ENCODE results near the gene CELA2B.
"Not testable (repeated sequence)": the region's sequence is repeated elsewhere in the genome, so short reads cannot be mapped to it uniquely, and the experiment has no call there.

CELA2B gene

DNA sequence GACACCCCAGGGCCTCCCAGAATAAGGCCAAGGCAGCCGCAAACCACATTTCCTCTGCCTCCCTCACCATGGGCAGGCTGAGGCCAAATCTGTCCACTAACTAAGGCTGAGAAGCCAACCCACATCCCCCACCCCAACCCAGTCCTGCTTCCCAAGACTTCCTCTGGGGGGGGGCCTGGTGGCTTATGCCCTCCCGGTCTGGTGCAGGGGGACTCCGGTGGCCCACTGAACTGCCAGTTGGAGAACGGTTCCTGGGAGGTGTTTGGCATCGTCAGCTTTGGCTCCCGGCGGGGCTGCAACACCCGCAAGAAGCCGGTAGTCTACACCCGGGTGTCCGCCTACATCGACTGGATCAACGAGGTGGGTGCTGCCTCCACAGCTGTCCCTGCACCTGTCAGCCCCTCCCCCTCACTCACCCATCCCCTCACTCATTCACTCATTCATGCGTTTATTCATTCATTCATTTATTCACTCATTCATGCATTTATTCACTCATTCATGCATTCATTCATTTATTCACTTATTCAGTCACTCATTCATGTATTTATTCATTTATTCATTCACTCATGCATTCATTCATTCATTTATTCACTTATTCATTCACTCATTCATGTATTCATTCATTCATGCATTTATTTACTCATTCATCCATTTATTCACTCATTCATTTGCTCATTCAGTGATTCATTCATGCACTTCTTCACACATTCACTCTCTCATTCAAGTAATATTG, 30.3 kb upstream of the CELA2B start:
- no peak for DNase-seq (ENCODE audit: low read depth, low spot score)

DNA sequence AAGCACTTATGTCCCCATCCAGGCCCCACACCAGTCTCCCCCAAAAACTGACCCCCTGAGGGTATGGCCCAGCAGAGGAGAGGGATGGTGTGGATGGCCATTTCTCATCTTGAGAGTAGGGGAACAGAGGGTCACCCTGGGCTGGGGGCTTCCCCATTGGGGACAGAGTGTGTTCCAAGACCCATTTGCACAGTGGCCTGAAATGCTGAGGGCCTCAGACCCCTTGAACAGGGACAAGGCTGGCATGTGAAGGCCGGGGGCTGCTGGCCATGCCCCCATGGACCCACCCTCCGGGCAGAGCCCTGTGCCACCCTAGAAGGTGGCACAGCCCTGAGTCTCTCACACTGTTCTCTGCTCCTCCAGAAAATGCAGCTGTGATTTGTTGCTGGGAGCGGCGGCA, 29.7 kb upstream of the CELA2B start:
- DNase-seq (ENCODE audit: low read depth, low spot score): no peak

DNA sequence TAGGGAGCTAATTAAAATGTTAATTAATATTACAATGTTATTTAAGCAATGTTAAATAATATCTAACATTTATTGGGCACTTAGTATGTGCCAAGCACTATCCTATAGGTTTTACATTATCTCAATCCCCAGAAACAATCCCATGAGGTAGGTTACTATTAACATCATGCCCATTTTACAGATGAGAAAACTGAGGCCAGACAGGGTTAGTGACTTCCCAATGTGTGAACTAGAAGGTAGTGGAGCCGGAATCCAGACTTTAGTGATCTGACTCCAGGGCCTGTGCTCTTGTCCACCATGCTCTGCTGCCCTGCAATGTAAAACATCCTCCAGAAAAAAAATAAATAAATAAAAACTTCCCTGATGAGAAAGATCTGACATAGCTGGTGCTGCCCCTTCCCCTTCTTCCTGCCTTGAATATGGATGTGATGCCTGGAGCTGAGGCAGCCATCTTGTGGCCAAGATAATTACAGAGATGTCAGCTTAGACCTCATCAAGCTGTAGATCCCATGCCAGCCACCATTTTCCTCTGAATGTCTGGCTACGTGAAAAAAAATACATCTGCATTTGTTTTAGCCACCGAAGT, 26.9 kb upstream of the CELA2B start:
- no peak for DNase-seq (ENCODE audit: low read depth, low spot score)

DNA sequence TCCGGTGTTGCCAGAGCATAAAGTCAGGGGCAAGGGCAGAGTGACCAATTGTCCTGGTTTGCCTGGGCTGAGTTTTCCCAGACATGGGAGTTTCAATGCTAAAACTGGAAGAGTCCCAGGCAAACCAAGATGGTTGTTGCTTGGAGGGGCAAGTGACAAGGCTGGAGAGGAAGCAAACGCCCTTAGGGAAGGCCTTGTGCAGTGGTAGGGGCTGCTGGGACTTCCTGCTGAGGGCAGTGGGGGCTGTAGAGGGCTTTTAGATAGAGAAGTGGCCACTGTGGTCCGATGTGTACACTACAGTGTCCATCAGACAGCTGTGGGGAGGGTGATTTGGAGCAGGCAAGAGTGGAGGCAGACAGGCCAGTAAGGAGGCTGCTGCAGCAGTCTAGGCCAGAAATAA, 26.3 kb upstream of the CELA2B start:
- no peak for DNase-seq (ENCODE audit: low read depth, low spot score)

DNA sequence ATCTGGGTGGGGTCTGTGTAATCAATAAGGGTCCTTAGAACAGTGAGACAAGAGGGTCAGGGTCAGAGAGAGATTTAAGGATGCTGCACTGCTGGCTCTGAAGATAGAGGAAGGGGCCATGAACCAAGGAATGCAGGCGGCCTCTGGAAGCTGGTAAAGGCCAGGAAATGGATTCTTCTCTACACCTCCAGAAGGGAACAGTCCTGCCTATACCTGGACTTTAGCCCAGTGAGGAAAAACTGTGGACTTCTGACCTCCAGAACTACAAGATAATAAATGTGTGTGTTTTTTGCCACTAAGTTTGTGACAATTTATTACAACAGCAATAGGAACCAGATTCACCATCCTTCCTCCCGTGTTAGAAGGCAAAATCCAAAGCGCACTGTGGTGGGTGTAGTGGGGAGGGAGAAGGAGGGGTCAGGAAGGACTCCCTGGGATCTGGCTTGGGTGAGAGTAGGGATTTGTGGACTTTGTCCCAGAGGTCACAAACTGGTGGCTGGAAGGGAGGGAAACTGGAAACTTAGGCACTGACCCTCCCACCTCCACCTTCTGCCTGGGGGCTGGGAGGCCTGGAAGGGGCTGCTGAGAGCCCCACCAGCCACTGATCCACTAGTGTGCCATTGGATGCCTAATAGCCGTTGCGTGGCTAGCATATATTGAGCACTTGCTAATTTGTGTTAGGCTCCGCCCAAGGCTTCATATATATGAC, 24.7 kb upstream of the CELA2B start:
- no peak for DNase-seq (ENCODE audit: low read depth, low spot score)

DNA sequence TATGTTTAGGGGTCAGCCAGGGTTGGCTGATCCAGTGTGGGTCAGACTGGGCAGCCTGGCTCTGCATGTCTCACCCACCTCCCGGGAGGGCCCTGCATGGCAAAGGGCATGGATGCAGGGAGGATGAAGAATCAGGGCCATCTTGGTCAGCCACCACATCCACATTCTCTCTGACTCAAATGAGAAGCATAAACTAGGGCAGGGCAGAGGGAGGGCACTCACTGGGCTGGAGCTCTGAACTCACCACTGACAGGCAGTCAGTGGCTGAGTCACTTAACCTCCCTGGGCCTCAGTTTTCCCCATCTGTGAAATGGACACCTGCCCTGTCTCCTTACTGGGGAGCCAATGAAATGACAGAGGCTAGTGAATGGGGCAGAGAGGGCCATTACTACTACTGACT, 23.7 kb upstream of the CELA2B start:
- DNase-seq (ENCODE audit: low read depth, low spot score): no peak

DNA sequence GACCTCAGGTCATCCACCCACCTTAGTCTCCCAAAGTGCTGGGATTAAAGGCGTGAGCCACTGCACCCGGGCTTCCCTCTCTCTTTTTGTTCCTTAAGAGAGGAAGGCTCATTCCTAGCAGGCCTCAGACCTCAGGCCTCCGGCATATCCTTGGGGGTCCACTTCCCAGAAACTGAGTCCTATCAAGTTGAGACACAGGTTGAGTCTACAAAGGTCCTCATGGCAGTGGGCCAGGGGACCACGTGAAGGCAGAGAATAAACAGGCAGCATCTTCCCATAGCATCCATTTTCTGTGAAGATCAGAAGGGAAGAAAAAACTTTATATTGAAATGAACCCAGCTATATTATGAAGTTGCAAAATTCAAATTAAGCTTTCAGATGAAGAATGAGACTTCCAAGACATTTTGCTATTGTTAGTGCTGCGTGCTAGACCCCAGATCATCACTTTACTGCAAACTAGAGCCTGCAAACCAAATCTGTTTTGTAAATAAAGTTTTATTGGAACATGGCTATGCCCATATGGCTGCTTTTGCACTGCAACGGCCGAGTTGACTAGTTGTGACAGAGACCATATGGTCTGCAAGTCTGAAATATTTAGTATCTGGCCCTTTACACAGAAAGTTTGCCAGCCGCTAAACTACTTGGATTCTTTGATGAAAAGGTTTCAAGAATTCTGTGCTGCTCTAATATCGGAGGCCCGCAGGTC, 22.9 kb upstream of the CELA2B start:
- DNase-seq (ENCODE audit: low read depth, low spot score): no peak

DNA sequence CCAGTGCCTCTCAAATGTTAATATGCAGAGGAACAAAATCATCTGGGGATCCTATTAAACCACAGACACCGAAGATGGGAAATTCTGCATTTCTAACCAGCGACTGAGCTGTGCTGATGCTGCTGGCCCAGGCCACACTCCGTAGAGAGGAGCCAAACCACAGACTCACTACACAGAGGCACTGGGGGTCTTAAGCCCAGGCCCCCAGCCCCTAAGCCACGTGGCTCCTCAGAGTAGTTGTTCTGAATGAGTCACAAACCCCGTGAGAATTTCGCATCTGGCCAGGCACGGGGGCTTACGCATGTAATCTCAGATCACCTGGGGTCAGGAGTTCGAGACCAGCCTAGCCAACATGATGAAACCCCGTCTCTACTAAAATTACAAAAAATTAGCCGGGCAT, 22.2 kb upstream of the CELA2B start:
- peak; percentile 41 for DNase-seq (ENCODE audit: low read depth, low spot score)

DNA sequence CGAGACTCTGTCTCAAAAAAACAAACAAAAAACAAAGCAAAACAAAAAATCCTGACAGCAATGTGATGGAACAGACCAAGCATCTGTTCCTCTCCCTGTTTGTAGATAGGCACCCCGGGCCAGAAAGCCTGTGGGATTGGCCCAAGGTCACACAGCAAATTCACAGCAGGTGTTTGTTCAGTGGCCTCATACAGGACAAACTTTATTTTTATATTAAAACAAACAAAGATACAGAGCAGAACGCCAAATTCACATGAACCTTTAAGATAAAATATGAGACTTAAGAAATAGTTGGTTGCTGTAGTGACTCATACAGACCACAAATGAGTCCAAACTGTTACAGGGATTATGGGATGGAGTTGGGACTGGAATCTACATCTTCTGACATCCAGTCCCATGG, 21.6 kb upstream of the CELA2B start:
- DNase-seq (ENCODE audit: low read depth, low spot score): no peak

DNA sequence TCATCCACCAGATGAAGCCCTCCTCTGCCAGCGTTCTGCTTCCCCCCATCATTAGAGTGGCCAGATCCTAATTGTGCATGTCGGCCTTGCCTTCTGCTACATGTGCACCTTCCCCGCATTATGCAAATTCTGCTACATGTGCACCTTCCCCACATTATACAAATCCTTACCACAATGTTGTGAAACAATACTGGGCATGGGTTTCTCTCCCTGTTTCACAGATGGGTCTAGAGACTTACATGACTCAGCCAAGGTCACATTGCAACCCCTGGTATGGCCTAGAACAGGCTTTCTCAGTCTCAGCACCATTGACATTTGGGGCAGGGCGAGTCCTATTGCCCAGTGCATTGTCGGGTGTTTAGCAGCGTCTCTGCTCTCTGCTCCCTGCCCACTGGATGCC, 20.4 kb upstream of the CELA2B start:
- DNase-seq (ENCODE audit: low read depth, low spot score): no peak

DNA sequence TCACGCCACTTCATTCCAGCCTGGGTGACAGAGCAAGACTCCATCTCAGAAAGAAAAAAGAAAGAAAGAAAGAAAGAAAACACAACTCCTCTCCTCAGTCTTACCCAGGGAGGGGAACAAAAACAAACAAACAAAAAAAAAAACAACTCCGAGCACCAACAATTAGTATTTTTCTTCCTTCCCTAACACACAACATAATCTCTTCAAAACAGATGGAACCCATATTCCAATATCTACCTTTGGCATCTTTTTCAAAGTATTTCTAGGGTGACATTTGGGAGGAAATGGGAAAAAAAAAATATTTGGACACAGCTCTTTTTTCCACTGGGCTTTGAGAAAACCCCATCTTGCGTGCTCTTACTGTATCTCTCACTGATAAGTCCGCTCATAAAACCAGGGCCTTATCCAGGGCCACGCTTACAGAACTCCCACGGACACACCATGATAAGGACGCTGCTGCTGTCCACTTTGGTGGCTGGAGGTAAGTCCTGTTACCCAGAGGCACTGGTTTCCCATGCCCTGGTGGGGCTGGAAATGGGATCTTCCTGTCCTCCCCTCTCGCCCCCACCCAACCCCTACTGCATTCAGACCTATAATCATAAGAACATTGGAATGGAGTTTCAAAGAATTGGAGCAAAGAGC, 19.5 kb upstream of the CELA2B start, which contains the start of gene CELA2A:
Gene CELA2A, plus strand, starts transcription at position 420 of the 642 bp plus-strand sequence. Its CDS starts 22 bp downstream, at position 442.
- DNase-seq (ENCODE audit: low read depth, low spot score): no peak

DNA sequence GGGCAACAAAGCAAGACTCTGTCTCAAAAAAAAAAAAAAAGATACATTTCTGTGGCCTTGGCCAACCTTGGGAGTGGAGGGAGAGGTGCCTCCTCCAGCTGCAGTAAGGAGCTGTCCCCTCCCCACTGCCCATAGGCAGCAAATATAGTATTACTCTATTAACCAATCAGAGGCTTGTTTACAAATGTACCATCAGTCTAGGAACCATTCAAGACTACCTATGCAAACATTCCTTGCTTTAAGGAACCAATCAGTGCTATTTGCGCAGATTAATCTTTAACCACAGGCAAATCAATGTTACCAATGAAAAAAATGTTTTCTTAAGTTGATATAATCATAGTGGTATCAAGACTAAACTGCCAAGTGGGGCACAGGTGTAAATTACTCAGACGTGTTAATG, 18.3 kb upstream of the CELA2B start:
- DNase-seq (ENCODE audit: low read depth, low spot score): no peak

DNA sequence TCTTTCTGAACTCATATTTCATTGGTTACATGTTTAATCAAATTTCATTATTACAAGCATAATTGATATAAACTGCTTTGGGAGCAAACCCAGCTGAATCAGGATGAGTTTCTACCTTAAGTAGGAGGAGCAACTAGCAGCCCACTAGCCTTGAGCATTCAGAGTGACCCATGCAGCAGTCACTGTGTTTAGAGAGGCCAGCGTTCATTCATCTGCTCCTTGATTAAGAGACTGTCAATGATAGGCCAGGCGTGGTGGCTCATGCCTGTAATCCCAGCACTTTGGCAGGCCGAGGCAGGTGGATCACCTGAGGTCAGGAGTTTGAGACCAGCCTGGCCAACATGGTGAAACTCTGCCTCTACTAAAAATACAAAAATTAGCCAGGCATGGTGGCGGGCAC, 17.5 kb upstream of the CELA2B start:
- not testable (repeated sequence) for DNase-seq (ENCODE audit: low read depth, low spot score)

DNA sequence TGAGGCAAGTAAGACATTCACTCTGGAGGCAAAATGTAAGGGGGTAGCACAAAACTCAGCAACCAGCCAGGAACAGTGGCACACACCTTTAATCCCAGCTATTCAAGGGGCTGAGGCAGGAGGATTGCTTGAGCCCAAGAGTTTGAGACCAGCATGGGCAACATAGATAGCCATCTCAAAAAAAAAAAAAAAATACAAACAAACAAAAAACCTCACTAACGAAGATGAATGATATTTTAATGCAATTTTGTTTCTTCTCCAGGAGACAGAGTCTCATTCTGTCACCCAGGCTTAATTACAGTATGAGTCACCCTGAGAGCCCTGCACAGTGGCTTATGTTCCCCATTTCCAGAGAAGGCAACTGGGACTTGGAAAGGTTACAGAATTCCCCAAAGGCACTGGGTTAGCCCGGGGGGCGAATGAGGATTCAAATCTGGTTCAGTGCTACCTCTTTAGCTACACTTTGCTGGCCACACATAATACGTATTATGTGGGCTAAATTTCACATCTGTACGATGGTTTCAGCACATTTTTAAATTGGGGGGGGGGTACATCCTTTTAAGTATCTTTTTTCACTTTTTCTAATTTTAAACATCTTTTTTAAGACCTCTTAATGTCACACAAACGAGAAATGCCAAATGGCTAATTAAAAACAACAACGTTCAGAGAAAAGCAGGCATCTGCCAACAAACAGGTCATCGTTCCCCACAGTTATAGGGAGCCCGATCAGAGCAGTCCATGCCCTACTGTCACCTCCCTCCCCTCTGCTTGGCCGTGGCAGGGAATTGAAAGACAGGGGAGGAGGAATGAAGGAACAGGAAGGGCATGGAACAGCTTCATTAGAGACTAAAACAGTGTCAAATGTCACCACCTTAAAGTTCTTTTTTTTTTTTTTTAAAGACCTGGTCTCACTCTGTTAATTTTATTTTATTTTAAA, 15.9 kb upstream of the CELA2B start:
- no peak for DNase-seq (ENCODE audit: low read depth, low spot score)

DNA sequence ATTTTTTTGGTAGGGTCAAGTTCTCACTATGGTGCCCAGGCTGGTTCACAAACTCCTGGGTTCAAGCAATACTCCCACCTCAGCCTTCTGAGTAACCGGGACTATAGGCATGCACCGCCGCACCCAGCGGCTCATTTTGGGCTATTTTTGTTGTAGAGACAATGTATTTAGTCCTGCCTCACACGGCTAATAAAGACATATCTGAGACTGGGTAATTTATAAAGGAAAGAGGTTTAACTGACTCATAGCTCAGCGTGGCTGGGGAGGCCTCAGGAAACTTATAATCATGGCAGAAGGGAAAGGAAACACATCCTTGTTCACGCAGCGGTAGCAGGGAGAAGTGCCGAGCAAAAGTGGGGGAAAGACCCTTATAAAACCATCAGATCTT, 15.2 kb upstream of the CELA2B start:
- no peak for DNase-seq (ENCODE audit: low read depth, low spot score)

DNA sequence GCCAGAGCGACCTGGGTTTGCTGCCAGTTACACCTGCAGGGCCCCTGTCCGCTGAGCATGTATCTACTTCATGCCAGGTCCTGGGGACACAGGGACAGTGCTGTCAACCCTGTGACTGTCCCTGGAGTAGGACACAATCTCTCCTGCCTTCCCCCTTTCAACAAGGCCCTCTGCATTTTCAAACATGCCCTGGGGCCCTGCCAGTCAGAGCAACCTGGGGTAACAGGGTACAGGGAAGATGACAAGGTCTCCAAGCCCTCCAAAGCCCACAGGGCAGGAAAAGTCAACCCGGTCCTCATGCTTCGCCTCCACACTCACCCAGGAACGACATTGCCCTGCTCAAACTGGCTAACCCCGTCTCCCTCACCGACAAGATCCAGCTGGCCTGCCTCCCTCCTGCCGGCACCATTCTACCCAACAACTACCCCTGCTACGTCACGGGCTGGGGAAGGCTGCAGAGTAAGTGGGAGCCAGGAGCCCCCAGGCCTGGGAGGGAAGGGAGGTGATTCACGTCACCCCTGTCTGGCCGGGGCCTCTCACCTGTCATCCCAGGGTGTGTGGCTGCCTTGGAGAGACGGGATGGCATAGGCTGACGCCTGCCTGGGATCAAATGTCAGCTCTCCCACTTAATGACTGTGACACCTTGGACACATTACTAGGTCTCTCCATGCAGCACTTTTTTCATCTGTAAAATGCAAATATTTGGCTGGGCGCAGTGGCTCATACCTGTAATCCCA, 12.7 kb upstream of the CELA2B start:
- not testable (repeated sequence) for DNase-seq (ENCODE audit: low read depth, low spot score)

DNA sequence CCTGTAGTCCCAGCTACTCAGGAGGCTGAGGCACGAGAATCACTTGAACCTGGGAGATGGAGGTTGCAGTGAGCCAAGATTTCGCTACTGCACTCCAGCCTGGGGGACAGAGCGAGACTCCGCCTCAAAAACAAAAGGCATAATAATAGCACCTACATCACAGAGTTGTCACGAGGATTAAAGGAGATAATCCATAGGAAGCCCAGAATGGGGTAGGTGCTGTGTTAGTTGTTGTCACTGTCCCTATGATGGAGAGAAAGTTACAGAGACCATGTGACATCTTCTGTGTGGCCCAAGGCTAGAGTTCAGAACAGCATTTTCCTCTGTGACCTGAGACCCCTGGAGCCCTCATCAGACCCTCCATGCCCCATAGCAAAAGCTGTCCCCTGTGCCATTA, 12.0 kb upstream of the CELA2B start:
- not testable (repeated sequence) for DNase-seq (ENCODE audit: low read depth, low spot score)

DNA sequence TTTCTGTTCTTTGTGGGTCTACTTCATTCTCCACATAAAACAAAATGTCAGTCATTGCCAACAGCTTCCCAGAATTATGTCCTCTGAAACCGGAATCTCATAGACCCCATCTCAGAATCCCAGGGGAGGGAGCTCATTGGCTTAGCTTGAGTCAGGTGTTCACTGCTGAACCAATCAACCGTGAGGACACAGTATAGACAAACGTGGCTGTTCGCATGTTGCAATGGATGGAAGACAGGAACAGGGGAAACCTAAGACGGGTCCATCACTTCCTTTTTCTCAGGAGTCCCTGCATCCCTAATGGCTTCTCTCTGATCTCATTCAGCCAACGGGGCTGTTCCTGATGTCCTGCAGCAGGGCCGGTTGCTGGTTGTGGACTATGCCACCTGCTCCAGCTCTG, 10.2 kb upstream of the CELA2B start:
- no peak for DNase-seq (ENCODE audit: low read depth, low spot score)

DNA sequence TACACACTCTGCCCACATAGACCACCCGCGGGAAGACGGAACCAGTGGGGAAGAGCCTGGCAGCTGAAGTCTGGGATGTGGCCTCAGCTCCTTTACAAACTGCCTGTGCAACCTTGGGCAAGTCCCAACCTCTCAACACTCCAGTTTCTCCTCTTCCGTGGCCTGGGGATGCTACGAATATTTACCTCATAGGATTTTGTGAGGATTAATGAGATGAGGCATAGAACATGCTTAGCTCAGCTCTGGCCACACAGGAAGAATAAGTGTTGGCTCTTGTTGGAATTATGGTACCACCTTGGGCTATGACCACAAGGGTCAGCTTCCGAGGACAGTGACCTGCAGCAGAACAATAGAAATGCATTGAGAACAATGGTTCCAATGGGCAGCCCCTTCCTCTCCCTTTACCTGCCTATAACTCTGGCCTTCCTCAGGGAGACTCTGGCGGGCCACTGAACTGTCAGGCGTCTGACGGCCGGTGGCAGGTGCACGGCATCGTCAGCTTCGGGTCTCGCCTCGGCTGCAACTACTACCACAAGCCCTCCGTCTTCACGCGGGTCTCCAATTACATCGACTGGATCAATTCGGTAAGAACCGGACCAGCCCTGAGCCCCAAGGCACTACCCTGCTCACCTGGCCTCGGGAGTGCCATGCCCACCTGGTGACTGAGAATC, 8.8 kb upstream of the CELA2B start:
- DNase-seq (ENCODE audit: low read depth, low spot score): not testable (repeated sequence)
